ENCODE data around the gene SNURF. TPM values are rescaled to one million over a fixed set of nuclear protein-coding genes. Genes with fewer than 3 reads are reported as not detected.
A peak's percentile ranks its signal among the peaks of the same experiment; 100 is the strongest.

SNURF gene, protein sequence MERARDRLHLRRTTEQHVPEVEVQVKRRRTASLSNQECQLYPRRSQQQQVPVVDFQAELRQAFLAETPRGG
- total RNA-seq (24.1 and 33.1 TPM in 2 replicates), polyA plus RNA-seq (8.4 and 9.6 TPM in 2 replicates), polyA minus RNA-seq (1.7 and 5.3 TPM in 2 replicates)
- 13.8 TPM for total RNA-seq (2013)

DNA sequence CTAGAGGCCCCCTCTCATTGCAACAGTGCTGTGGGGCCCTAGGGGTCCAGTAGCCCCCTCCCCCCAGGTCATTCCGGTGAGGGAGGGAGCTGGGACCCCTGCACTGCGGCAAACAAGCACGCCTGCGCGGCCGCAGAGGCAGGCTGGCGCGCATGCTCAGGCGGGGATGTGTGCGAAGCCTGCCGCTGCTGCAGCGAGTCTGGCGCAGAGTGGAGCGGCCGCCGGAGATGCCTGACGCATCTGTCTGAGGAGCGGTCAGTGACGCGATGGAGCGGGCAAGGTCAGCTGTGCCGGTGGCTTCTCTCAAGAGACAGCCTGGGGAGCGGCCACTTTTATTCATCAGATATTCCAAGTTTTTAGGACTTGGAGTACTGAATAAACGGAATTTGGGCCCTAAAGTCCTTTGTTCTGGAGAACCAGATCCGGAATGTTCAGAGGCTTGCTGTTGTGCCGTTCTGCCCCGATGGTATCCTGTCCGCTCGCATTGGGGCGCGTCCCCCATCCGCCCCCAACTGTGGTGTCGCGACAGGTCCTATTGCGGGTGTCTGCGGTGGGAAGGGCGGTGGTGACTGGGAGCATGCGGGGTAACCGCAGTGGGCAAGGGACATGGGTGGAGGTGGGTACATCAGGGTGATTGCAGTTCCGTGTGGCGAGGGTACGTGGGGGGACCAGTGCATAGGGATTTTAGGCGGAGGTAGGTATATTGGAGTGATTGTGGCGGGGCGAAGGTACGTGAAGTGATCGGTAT is at the start of gene SNURF, which contains the start of gene SNRPN:
TSS of gene SNURF (plus strand) at position 205 of the 748 bp plus-strand sequence. CDS start at position 267, 62 bp downstream.
TSS of gene SNRPN (plus strand) at position 205 of the 748 bp plus-strand sequence. CDS start 19,467 bp downstream, outside the sequence.
- intact Hi-C loops (cut with micrococcal nuclease), result loop anchor here (10.0 kb wide), 1 partner anchor 1130 kb away; no protein-coding TSS in a partner anchor
- peaks cover 23% of the 10 kb centered on the region for H3K4me1 Mint-ChIP-seq
- H3K9me3 Mint-ChIP-seq (ENCODE audit: insufficient read depth), result peaks cover 3% of the 10 kb centered on the region
- H4K20me1 ChIP-seq (ENCODE audit: control insufficient read depth, insufficient read depth, low read length, poor library complexity, severe bottlenecking), result no peaks in the 10 kb centered on the region
- ChIA-PET POLR2A (no interaction called here), CTCF (no interaction called here)
- peak within 1 kb of the TSS; percentile 74 for H3K27ac ChIP-seq (ENCODE audit: low read length in 2 of 2)
- peaks cover 6 to 14% of the 10 kb centered on the region in 2 donors for H3K4me1 ChIP-seq (ENCODE audit: control insufficient read depth in 2 of 2, insufficient read depth in 2 of 2, low read length in 2 of 2)
- peak within 1 kb of the TSS; percentile 72 for H3K9ac ChIP-seq (ENCODE audit: low read length)
- H3K4me3 Mint-ChIP-seq, result peak within 1 kb of the TSS; percentile 90
- peak; percentile 45 for ATAC-seq (ENCODE audit: low read depth)
- WGBS (ENCODE audit: insufficient coverage), result 36% methylated on average over 46 of the region's 47 CpGs
- H3K9me3 ChIP-seq (ENCODE audit: control extremely low read depth in 1 of 3, control insufficient read depth in 2 of 3, insufficient read depth in 1 of 3, low read length in 2 of 3), result peaks cover 0 to 34% (median 1%) of the 10 kb centered on the region in 3 donors
- peak within 1 kb of the TSS; percentile 80 for H2AFZ ChIP-seq (ENCODE audit: insufficient read depth, low read depth, low read length, poor library complexity, severe bottlenecking)
- peak within 1 kb of the TSS; percentile 78 to 93 (median 81) for H3K4me3 ChIP-seq (ENCODE audit: control extremely low read depth in 1 of 5, extremely low read depth in 1 of 5, insufficient read depth in 1 of 5, low read depth in 2 of 5, low read length in 4 of 5)
- H3K27ac Mint-ChIP-seq, result peak within 1 kb of the TSS; percentile 95
- no peak for TF ChIP-seq EZH2 (IDR thresholded peaks at IDR 0.05; ENCODE audit: borderline replicate concordance, insufficient read depth, low read depth, low read length, poor library complexity, severe bottlenecking)
- TF ChIP-seq, protein P1, sequence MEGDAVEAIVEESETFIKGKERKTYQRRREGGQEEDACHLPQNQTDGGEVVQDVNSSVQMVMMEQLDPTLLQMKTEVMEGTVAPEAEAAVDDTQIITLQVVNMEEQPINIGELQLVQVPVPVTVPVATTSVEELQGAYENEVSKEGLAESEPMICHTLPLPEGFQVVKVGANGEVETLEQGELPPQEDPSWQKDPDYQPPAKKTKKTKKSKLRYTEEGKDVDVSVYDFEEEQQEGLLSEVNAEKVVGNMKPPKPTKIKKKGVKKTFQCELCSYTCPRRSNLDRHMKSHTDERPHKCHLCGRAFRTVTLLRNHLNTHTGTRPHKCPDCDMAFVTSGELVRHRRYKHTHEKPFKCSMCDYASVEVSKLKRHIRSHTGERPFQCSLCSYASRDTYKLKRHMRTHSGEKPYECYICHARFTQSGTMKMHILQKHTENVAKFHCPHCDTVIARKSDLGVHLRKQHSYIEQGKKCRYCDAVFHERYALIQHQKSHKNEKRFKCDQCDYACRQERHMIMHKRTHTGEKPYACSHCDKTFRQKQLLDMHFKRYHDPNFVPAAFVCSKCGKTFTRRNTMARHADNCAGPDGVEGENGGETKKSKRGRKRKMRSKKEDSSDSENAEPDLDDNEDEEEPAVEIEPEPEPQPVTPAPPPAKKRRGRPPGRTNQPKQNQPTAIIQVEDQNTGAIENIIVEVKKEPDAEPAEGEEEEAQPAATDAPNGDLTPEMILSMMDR (IDR thresholded peaks at IDR 0.05), result no peak
- H3K36me3 ChIP-seq (replicated peaks in 1 of 2; ENCODE audit: control extremely low read depth in 1 of 2, control insufficient read depth in 1 of 2, extremely low read depth in 1 of 2, insufficient read depth in 2 of 2, low read length in 1 of 2), result peaks cover 0 to 2% of the 10 kb centered on the region in 2 experiments
- peak; percentile 61 for DNase-seq
- no peaks in the 10 kb centered on the region for H3K27me3 ChIP-seq (replicated peaks in 1 of 4; ENCODE audit: control extremely low read depth in 1 of 4, control insufficient read depth in 3 of 4, insufficient read depth in 4 of 4, low read length in 3 of 4)
- peaks cover 49% of the 10 kb centered on the region for H3K79me2 ChIP-seq (ENCODE audit: control insufficient read depth, insufficient read depth, low read length)
- no peaks in the 10 kb centered on the region for H3K27me3 Mint-ChIP-seq
- peak within 1 kb of the TSS; percentile 59 for H3K4me2 ChIP-seq (replicated peaks; ENCODE audit: low read depth, low read length, poor library complexity, severe bottlenecking)
